Nephron (organoid): ENCODE data around the gene ANKRD36.
"Not testable (repeated sequence)": the region's sequence is repeated elsewhere in the genome, so short reads cannot be mapped to it uniquely, and the experiment has no call there.

Source experiments
- H3K27ac Mint-ChIP-seq, 3 experiments: 2 replicates each; pipeline ENCODE4 v1.8.0; 2020; ENCODE audit warnings: mixed read lengths in 3 of 3, mild to moderate bottlenecking in 2 of 3, moderate library complexity in 1 of 3
- H3K27me3 Mint-ChIP-seq: 2 replicates; pipeline ENCODE4 v1.8.0; 2021; ENCODE audit warnings: low read depth, mild to moderate bottlenecking, moderate library complexity, mixed read lengths
- H3K36me3 Mint-ChIP-seq: 2 replicates; pipeline ENCODE4 v1.8.0; 2020; ENCODE audit warnings: low read depth, mixed read lengths
- H3K4me1 Mint-ChIP-seq: 2 replicates; pipeline ENCODE4 v1.8.0; 2020; ENCODE audit warnings: mixed read lengths
- H3K4me3 Mint-ChIP-seq, 3 experiments: 2 replicates each; pipeline ENCODE4 v1.8.0; 2020; ENCODE audit warnings: mild to moderate bottlenecking in 3 of 3, mixed read lengths in 3 of 3, moderate library complexity in 2 of 3
- H3K9me3 Mint-ChIP-seq: 2 replicates; pipeline ENCODE4 v1.8.0; 2020; ENCODE audit warnings: mixed read lengths
- CTCF ChIP-seq, 3 experiments: fragments of 200-600 bp; sonication (generic); IDR thresholded peaks; one replicate each; pipeline ENCODE4 v1.5.0; 2021; ENCODE audit warnings: antibody characterized with exemption in 3 of 3; ENCODE audit not compliant: unreplicated experiment in 3 of 3

ANKRD36 gene

DNA sequence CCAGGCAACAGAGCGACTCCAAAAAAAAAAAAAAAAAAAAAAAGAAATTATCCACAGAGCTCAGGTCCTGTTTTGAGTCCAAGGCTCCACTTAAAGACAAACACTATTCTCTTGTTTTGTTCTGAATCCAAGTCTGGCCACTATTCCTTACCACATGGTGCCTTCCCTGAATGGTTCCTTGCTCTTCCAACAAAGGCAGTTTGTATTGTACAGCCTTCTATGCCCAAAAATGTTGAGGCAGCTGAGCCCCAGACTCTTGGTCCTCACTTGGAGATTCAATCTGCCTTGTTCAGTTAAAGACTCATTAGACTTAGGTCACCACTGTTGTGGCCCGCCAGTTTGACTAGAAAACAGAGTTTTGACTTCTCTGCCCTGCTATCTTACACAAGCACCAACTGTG is 20.0 kb upstream of the ANKRD36 start:
- H3K4me3 Mint-ChIP-seq = peak overlapping the region in 2 of 3 experiments; percentile 56 to 59
- H3K36me3 Mint-ChIP-seq, H3K9me3 Mint-ChIP-seq, H3K27me3 Mint-ChIP-seq, H3K27ac Mint-ChIP-seq, H3K4me1 Mint-ChIP-seq: not testable (repeated sequence)

- H3K27me3 Mint-ChIP-seq, H3K9me3 Mint-ChIP-seq, H3K27ac Mint-ChIP-seq, H3K36me3 Mint-ChIP-seq, H3K4me1 Mint-ChIP-seq: not testable (repeated sequence)
- H3K4me3 Mint-ChIP-seq = peak overlapping the region; percentile 42 to 73 (median 51)
These were observed 18.8 kb upstream of the ANKRD36 start for GRCh38 chr2:97093983-97094771.

DNA sequence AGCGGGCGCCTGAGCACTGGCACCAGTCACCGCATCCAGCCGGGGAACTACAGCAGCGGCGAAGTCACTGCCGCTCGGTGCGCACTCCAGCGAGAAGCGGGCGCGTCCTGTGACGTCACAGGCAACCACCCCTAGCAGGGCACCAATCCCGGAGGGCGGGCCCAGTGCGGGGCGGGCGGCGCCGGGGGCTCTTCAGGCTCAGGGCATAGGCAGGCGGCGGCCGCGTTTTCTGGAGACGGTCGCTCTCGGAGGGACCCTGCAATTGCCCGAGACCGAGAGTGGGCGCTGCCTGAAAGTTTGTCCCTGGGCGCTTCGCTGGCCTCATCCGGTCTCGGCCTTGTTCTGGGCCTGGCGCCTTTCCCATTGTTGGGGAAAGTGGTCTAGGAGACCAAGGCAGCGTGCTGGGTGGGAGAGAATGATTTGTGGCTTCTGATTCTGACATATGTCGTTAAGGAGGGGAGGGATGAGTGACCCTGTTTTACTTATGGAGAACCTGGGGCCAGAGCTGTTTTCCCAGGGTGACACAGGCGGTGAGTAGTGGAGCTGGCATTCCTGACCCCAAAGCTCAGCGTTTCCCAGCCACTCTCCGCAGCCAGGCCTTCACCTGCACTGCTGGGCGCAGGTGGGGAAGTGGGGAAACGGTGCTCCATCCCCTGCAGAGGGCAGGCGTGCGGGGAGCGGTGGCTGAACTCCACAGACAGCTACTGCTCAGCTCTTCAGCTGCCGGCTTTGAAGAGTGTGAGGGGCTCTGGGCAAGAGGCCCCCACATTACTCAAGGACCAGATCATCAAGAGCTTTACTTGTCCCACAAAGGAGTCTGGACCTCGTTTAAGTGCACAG is 18.0 kb upstream of the ANKRD36 start, which contains the start of gene FAHD2B:
FAHD2B (minus strand) TSS at position 111 of the 840 bp plus-strand sequence. CDS start 3,176 bp downstream, outside the sequence.
- H3K4me1 Mint-ChIP-seq, H3K27me3 Mint-ChIP-seq, H3K9me3 Mint-ChIP-seq, H3K36me3 Mint-ChIP-seq: not testable (repeated sequence)
- Mint-ChIP-seq H3K27ac (peak within 1 kb of the TSS in 2 of 3 experiments; percentile 38 to 45), H3K4me3 (peak within 1 kb of the TSS; percentile 82 to 87 (median 86))

DNA sequence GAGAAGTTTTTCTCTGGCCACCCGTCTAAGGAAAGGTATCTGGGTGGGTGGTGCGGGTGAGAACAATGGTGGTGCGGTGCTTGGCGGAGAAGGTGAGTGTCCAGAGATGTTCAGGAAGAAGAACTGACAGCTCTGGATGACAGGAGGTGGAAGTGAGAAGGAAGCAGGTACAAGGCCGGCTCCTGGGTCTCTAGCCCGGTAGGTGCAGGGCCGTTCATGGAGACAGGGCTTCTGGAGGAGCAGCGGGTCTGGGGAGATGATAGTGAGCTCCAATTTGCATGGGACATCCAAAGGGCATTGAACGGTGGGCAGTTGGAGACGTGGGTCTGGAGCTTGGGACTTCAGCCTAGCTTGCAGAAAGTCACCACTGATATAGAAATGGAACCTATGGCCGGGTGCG is 17.3 kb upstream of the ANKRD36 start:
- peaks cover 8% of the 10 kb centered on the region for H3K9me3 Mint-ChIP-seq
- H3K27me3 Mint-ChIP-seq = no peaks in the 10 kb centered on the region
- no peak for TF ChIP-seq CTCF (IDR thresholded peaks at IDR 0.05; ENCODE audit: unreplicated experiment in 3 of 3)
- H3K27ac Mint-ChIP-seq = peak overlapping the region in 1 of 3 experiments; percentile 38
- H3K4me3 Mint-ChIP-seq = peak overlapping the region; percentile 82 to 87 (median 86)
- H3K36me3 Mint-ChIP-seq = no peaks in the 10 kb centered on the region
- H3K4me1 Mint-ChIP-seq = peaks cover 8% of the 10 kb centered on the region

DNA sequence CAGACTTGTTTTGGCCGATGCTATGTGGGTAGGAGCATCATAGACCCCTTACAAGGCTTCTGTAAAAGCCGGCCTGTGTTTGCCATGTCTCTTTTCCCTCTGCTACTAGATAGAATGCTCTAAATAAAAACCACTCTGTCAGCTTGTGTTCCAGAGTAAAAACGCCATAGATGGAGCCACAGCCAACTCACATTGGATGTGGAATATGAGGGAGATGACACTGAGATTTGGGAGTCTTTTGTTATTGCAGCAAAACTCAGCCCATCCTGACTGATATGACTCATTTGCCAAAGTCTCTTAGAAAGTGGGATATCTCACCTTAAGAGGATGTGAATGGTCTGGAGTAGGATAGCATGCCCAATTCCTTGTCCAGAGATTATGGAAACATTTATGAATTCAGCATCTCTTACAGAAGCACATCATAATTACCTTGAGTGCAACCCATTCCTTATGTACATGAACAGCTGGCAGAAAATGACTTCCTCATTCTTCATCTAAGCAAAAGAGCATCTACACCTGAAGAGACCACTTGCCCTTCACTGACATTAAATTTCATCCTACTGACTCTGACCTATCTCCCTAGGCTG is 14.1 kb upstream of the ANKRD36 start:
- not testable (repeated sequence) for H3K27me3 Mint-ChIP-seq, H3K36me3 Mint-ChIP-seq, H3K27ac Mint-ChIP-seq, H3K4me1 Mint-ChIP-seq
- Mint-ChIP-seq H3K9me3 (peaks cover 17% of the 10 kb centered on the region), H3K4me3 (peak overlapping the region in 2 of 3 experiments; percentile 7 to 42)

- Mint-ChIP-seq H3K9me3 (peaks cover 23% of the 10 kb centered on the region), H3K27me3 (peaks cover 27% of the 10 kb centered on the region)
- not testable (repeated sequence) for H3K36me3 Mint-ChIP-seq, H3K4me1 Mint-ChIP-seq, H3K27ac Mint-ChIP-seq, H3K4me3 Mint-ChIP-seq
These were observed 6.1 kb upstream of the ANKRD36 start for GRCh38 chr2:97106878-97107277.

DNA sequence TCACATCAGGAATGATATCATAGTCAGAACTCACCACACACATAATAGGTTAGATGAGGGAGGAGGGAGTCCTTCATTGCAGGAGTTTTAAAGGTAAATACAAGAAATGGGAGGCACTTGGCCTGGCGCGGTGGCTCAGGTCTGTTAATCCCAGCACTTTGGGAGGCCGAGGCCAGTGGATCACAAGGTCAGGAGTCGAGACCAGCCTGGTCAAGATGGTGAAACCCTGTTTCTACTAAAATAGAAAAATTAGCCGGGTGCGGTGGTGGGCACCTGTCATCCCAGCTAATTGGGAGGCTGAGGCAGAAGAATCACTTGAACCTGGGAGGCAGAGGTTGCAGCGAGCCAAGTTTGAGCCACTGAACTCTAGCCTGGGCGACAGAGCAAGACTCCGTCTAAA is 1.7 kb upstream of the ANKRD36 start:
- H3K4me1 Mint-ChIP-seq, H3K9me3 Mint-ChIP-seq, H3K27ac Mint-ChIP-seq, H3K36me3 Mint-ChIP-seq: not testable (repeated sequence)
- Mint-ChIP-seq H3K4me3 (peak overlapping the region in 2 of 3 experiments; percentile 30 to 34), H3K27me3 (peaks cover 27% of the 10 kb centered on the region)

DNA sequence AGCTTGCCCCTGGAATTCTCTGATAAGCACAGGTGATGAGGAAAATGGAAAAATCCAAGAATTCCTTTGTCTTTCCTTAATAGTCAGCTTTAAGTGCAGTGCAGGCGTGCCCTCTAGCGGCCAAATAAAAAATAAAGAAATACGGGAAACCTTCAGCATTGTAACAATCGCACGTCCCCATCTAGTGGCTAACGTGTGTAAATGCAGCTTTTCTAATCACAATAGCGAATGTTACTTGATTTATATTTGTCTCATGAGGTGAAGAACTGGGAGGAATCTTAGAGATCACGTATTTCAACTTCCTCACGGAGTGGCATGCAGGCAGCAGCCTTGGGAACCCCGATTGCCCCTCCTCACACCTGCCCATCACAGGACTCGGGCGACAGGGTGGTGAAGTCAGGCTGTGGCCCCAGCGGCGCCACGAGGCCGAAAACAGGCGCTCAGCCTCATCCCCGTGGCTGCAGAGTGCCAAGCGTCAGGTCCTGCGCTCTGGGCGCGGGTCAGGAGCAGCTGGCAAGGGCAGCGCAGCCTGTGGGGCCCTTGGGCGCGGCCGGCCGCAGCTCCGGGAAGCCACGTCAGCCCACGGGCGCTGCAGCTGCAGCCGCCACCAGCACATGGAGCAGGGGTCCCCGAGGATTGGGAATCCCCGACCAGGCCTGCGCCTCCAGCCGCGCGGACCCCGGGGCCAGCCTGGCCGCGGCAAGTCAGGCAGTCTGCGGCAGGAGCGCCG is 468 bp upstream of the ANKRD36 start:
- peak overlapping the region; percentile 98 to 100 (median 99) for H3K27ac Mint-ChIP-seq

GRCh38 chr2:97113882-97114255 is 916 bp downstream of the ANKRD36 start:
- Mint-ChIP-seq H3K27me3 (peaks cover 18% of the 10 kb centered on the region), H3K4me3 (peak overlapping the region; percentile 96 to 100 (median 99))
- H3K4me1 Mint-ChIP-seq = not testable (repeated sequence)

More for the DNA sequence above, 468 bp upstream of the ANKRD36 start:
- peaks cover 21% of the 10 kb centered on the region for H3K27me3 Mint-ChIP-seq
- H3K36me3 Mint-ChIP-seq, H3K4me1 Mint-ChIP-seq, H3K9me3 Mint-ChIP-seq: not testable (repeated sequence)
- TF ChIP-seq CTCF (IDR thresholded peaks at IDR 0.05; ENCODE audit: unreplicated experiment in 3 of 3) = peak; percentile 87 to 96 (median 88)
- peak overlapping the region; percentile 90 to 99 (median 99) for H3K4me3 Mint-ChIP-seq

DNA sequence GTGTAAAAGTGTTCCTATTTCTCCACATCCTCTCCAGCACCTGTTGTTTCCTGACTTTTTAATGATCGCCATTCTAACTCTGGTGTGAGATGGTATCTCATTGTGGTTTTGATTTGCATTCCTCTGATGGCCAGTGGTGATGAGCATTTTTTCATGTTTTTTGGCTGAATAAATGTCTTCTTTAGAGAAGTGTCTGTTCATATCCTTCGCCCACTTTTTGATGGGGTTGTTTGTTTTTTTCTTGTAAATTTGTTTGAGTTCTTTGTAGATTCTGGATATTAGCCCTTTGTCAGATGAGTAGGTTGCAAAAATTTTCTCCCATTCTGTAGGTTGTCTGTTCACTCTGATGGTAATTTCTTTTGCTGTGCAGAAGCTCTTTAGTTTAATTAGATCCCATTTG is 16.1 kb downstream of the ANKRD36 start:
- H3K4me1 Mint-ChIP-seq, H3K27ac Mint-ChIP-seq, H3K9me3 Mint-ChIP-seq, H3K27me3 Mint-ChIP-seq, H3K4me3 Mint-ChIP-seq: not testable (repeated sequence)
- H3K36me3 Mint-ChIP-seq = peaks cover 32% of the 10 kb centered on the region

More at GRCh38 chr2:97113882-97114255, 916 bp downstream of the ANKRD36 start:
- H3K27ac Mint-ChIP-seq = peak overlapping the region; percentile 93 to 98 (median 96)
- H3K9me3 Mint-ChIP-seq, H3K36me3 Mint-ChIP-seq: not testable (repeated sequence)

- H3K27me3 Mint-ChIP-seq, H3K27ac Mint-ChIP-seq, H3K4me3 Mint-ChIP-seq, H3K9me3 Mint-ChIP-seq: not testable (repeated sequence)
- Mint-ChIP-seq H3K4me1 (peaks cover 11% of the 10 kb centered on the region), H3K36me3 (peaks cover 22% of the 10 kb centered on the region)
These were observed 31.1 kb downstream of the ANKRD36 start for GRCh38 chr2:97144016-97144415.

- H3K36me3 Mint-ChIP-seq = peaks cover 49% of the 10 kb centered on the region
- H3K9me3 Mint-ChIP-seq = peaks cover 18% of the 10 kb centered on the region
- H3K27ac Mint-ChIP-seq, H3K4me1 Mint-ChIP-seq, H3K4me3 Mint-ChIP-seq, H3K27me3 Mint-ChIP-seq: not testable (repeated sequence)
These were observed 53.6 kb downstream of the ANKRD36 start for GRCh38 chr2:97166548-97166947.
